Stimulated activated CD4-positive, alpha-beta T cell treated with anti-CD3 and anti-CD28 coated beads, Interleukin-15, amount 100 ng/mL, for 48 hours (primary cell): ENCODE data around the gene ZNF497.
A peak's percentile ranks its signal among the peaks of the same experiment; 100 is the strongest.
"Not testable (repeated sequence)": the region's sequence is repeated elsewhere in the genome, so short reads cannot be mapped to it uniquely, and the experiment has no call there.

Experiments
- DNase-seq, 2 donors: peaks; one replicate each; pipeline ENCODE4 v3.0.0-alpha.2; 2020; ENCODE audit warnings: low read depth in 2 of 2

The ZNF497 gene

DNA sequence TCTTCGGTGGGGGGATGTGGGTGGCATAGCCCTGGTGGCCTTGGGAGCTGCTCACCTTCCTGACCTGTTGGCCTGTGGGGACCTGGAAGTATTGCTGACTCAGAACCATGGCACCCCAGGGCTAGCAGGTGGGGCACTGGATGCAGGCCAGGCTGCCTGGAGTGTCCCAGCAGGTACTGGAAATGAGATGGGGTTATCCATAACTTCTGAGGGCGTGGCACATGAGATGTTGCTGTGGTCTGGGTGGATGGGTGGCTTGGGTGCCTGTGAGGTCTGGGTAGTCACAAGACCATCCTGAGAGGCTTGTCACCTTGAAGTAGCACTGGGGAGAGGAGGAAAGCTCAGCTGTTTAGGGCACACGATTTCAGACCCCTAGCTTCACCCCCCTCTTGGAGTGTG is 32.3 kb upstream of the ZNF497 start:
- no peak for DNase-seq

DNA sequence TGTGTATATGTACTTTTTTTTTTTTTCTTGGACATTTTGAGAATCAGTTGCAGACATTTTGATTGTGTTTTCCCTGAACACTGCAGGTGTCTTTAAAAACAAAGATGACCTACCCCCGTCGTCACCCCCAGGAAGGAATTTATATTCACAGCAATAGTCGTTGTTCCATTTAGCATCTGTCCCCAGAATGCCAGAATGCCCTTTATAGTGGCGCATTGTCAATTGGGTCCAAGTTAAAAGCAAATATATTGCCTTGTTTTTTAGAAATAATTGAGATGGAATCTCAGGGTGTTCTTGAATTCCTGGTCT is 31.1 kb upstream of the ZNF497 start:
- no peak for DNase-seq

GRCh38 chr19:58392945-58393724 is 30.6 kb upstream of the ZNF497 start:
- no peak for DNase-seq

DNA sequence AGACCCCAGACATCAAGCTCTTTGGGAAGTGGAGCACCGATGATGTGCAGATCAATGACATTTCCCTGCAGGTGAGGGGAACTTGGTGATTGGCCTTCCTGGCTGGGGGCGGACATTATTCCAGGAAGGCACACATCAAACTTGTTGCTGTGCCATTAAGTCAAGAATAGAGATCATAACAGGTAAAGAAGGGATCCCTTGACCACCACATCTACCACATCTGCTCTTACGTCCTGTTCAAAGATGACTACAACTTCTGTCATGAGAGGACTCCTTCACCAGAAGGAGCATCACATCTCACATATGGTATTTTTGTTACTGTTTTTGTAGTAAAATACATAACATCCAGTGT is 25.6 kb upstream of the ZNF497 start:
- DNase-seq: no peak

DNA sequence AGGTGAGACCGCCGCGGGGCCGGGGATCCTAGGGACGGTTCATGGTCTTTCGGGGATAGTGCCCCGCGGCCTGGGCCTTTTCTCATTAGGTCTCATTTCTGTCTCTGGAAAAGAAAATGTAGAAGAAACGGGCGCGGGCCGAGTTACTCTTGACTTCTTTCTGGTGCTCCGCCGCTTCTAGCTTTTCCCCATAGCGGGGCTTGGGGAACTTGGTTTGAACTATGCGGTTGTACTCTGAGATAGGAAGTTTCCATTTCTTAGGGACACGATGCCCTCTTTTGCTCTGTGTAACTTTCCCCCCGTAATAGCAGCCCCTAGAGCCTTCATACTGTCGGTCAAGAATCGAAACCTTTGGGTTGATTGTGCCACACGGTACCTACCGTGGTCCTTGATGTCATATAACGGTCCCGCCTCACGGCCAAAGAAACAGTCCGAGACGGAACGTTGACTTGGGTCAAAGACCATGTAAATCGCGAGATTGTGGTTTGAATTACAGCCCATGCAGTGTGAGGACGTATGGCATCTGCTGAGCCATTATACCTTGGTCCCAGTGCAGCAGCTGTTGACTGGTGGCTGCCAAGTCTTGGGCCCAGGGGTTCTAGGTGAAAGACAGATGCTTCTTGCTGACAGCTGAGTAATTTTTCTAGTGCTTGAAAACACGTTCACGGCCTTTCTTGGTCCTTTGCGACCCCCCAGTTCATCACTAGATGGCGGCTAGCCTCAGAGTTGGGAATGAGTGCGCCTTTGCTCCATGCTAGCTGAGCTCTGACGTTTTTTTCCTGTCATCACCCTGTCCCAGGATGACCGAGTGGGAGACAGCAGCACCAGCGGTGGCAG is 25.0 kb upstream of the ZNF497 start:
- DNase-seq: no peak

- DNase-seq: peak; percentile 90 to 95
Observed at GRCh38 chr19:58386576-58387337, 24.2 kb upstream of the ZNF497 start, which contains the start of gene RPS5. RPS5 (plus strand) TSS chr19:58387269; CDS start chr19:58388138, 869 bp downstream.

DNA sequence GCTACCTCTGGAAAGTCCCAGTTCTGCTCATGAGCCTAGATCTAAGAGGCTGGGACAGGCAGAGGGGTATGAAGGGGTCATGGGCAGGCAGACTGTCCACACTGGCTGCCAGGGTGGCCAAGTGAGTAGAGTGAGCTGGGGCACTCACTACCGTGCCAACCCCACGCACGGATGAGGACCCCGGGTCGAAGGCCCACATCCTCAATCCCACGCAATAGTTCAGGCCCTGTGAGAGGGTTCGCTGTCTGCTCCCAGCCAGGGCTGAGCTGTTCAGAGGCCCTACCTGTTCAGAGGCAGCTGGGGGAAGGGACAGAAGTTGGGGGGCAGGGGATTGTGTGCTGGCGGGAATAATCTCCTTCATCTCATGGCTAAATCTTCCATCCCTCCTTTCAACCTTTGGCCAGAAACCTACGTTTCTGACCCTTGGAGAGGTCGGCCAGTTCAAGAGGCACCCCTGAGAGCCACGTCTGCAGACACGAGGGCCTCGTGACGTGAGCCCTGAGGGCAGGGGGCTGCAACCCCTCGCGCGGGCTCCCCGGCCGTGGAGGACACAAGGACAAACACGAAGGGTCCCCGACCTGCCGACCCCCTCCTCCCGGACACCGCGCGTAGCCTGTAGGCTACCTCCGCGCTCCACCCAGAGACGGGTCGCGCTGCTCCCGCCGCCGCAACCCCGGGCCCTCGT is 23.5 kb upstream of the ZNF497 start:
- no peak for DNase-seq

DNA sequence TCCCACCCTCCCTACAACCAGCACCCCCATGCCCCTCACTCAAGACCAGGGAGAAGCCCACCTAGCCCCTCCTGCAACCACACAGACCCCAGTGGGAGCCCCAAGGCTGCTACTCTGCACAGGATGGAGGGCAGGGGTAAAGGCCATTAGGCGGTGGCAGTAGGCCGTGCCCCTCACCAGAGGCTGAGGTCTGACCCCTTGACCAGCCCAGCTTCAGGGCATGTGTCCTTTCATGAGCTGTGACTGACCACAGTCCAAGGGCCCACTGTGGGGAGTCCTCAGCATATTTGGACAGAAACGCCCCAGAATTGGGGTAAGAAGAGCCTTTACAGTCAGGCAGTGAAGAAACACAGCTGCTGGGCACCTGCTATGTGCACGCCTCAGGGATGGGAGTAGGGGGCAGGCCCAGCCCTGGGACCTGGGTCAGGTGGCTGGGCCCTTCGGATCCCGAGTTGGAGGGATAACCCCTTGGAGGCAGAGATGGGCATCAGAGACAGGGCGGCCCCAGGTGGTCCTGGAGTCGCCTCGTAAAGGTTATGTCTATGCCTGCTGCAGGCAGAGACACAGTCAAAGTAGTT is 22.9 kb upstream of the ZNF497 start:
- DNase-seq: no peak

DNA sequence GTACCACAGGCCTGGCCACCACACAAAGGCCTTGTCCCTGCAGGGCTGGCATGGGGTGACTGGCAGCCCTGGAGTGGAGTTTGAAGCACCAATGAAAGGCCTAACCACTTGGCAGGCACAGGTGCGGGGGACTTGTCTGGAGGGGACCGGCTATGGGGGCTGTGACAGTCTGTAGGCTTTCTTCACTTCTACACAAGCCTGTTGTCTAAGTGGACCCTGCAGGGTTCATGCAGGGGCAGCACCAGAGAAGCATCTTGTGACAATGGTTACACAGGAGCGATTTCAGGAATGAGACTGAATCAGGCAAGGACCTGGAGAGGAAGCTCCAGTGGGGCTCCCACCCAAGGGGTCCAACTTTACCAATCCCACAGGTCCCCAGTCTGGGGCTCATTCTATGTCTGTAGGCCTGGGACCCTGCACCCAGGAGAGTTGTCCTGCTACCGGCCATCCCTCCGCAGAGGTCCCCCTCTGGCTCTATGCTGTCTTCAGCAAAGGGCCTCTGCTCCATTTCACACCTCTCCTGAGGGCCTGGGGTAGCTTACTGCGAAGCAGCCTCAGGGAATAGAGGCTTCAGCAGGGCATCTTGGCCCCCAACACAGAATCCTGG is 20.5 kb upstream of the ZNF497 start:
- DNase-seq: no peak

GRCh38 chr19:58381460-58382212 is 19.1 kb upstream of the ZNF497 start:
- no peak for DNase-seq

GRCh38 chr19:58380662-58381459 is 18.3 kb upstream of the ZNF497 start, which contains the start of gene ZNF837:
ZNF837 (minus strand) TSS chr19:58381030; CDS start chr19:58369332, 11,698 bp downstream.
- DNase-seq: peak; percentile 96 to 99

GRCh38 chr19:58380037-58380661 is 17.6 kb upstream of the ZNF497 start:
- DNase-seq: no peak

GRCh38 chr19:58379246-58379645 is 16.7 kb upstream of the ZNF497 start:
- DNase-seq: no peak

DNA sequence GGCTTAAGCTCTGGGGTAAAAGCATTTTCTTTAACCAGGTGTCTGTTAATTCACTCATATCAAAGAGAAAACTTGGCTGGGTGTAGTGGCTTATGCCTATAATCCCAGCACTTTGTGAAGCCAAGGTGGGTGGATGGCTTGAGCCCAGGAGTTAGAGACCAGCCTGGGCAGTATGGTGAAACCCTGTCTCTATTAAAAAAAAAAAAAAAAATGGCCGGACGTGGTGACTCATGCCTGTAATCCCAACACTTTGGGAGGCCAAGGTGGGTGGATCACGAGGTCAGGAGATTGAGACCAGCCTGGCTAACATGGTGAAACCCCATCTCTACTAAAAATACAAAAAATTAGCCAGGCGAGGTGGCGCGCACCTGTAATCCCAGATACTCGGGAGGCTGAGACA is 14.2 kb upstream of the ZNF497 start:
- DNase-seq: not testable (repeated sequence)

DNA sequence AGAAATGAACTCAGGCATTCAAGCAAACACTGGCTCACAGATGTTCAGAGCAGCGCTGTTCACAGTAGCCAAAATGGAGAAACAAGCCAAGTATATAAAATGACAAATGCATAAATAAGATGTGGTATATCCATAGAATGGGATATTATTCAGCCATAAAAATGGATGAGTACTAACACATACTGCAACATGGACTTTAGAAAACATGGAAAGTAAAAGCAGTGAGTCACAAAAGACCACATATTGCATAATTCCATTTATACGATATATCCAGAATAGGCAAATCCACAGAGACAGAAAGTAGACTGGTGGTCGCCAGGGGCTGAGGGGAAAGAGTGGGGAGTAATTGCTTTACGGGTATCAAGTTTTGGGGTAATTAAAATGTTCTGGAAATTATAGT is 11.6 kb upstream of the ZNF497 start:
- no peak for DNase-seq

GRCh38 chr19:58372311-58373133 is 10.0 kb upstream of the ZNF497 start:
- no peak for DNase-seq

GRCh38 chr19:58368561-58369360 is 6.2 kb upstream of the ZNF497 start:
- DNase-seq: no peak
